Measurements from ENCODE around the gene ZNF70.

GRCh38 chr22:23782252-23782651, 31.3 kb upstream of the ZNF70 start:
- no peak for TF ChIP-seq POLR2A (IDR thresholded peaks at IDR 0.05)
- TF ChIP-seq, protein P1, sequence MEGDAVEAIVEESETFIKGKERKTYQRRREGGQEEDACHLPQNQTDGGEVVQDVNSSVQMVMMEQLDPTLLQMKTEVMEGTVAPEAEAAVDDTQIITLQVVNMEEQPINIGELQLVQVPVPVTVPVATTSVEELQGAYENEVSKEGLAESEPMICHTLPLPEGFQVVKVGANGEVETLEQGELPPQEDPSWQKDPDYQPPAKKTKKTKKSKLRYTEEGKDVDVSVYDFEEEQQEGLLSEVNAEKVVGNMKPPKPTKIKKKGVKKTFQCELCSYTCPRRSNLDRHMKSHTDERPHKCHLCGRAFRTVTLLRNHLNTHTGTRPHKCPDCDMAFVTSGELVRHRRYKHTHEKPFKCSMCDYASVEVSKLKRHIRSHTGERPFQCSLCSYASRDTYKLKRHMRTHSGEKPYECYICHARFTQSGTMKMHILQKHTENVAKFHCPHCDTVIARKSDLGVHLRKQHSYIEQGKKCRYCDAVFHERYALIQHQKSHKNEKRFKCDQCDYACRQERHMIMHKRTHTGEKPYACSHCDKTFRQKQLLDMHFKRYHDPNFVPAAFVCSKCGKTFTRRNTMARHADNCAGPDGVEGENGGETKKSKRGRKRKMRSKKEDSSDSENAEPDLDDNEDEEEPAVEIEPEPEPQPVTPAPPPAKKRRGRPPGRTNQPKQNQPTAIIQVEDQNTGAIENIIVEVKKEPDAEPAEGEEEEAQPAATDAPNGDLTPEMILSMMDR (IDR thresholded peaks at IDR 0.05): no peak

Measured in adrenal gland (tissue), 5 donors.